ENCODE data around the gene XCR1. TPM values are rescaled to one million over a fixed set of nuclear protein-coding genes. Genes with fewer than 3 reads are reported as not detected.

XCR1 gene
- total RNA-seq, 1 experiment from 2014 or later, result not detected

DNA sequence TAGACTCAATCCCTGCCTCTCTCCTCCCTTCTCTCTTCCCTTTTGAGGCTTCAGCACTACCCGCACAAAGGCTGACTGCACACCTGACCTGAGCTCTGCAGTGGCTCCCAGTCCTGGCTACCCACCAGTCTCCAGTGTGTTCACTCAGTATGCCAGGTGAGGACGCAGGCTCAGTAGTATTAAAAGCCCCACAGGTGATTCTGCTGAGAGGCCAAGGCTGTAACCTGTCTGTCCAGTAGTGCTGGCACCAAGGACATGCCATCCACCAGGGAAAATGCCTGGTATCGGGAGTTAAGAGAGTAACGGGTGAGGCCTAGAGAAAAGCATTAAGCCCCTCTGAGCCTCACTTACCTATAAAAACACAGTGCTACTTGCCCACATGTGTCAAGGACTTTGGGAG is 52.6 kb downstream of the XCR1 start:
- H3K9me2 ChIP-seq (ENCODE audit: insufficient read depth), result no peaks in the 10 kb centered on the region
- intact Hi-C loops (cut with micrococcal nuclease), result no loop called here
- H3K9me3 ChIP-seq (ENCODE audit: control insufficient read depth in 1 of 2, insufficient read depth in 1 of 2, low read depth in 1 of 2, low read length in 2 of 2), result no peaks in the 10 kb centered on the region
- no peak for TF ChIP-seq SRF (IDR thresholded peaks at IDR 0.05; ENCODE audit: low read depth)
- no peak for TF ChIP-seq SP1 (IDR thresholded peaks at IDR 0.05; ENCODE audit: low read depth)
- TF ChIP-seq EZH2phosphoT487 (IDR thresholded peaks at IDR 0.05; ENCODE audit: borderline replicate concordance), result no peak
- no peak for TF ChIP-seq POLR2A (IDR thresholded peaks at IDR 0.05; ENCODE audit: borderline replicate concordance, extremely low read depth, insufficient read depth, insufficient read length)
- no peak for TF ChIP-seq EZH2 (IDR thresholded peaks at IDR 0.05)
- TF ChIP-seq ZBTB33 (IDR thresholded peaks at IDR 0.05; ENCODE audit: extremely low read depth, insufficient replicate concordance, low read length), result no peak
- TF ChIP-seq YY1 (IDR thresholded peaks at IDR 0.05; ENCODE audit: extremely low read depth, insufficient replicate concordance, low read depth, low read length), result no peak
- no peak for TF ChIP-seq EGR1 (IDR thresholded peaks at IDR 0.05; ENCODE audit: low read depth)
- no peak for TF ChIP-seq TCF7L2 (IDR thresholded peaks at IDR 0.05; ENCODE audit: borderline replicate concordance, extremely low read depth, insufficient read depth, insufficient read length)
- no peaks in the 10 kb centered on the region for H3K27me3 ChIP-seq (ENCODE audit: insufficient read depth, low read length)
- RAD21 ChIA-PET (ENCODE audit: low non-redundant PET in 1 of 2, low total read pairs in 2 of 2, uncharacterized antibody in 2 of 2, unreplicated experiment in 2 of 2), result no interaction called here
- no peak overlapping the region for H3K9ac ChIP-seq (ENCODE audit: low read length)
- POLR2A ChIA-PET, result no interaction called here
- no peak overlapping the region for H3K4me2 ChIP-seq (ENCODE audit: low read length)
- ATAC-seq (no peak), DNase-seq (ENCODE audit: low read depth, low spot score) (no peak)
- H3K79me2 ChIP-seq (ENCODE audit: insufficient read depth, low read length), result no peaks in the 10 kb centered on the region
- BruUV-seq (replicated peaks), result no TSS peak
- H3K27ac ChIP-seq (ENCODE audit: low read depth, low read length), result no peak overlapping the region
- peaks cover 5 to 13% of the 10 kb centered on the region in 2 experiments; a peak in 3 of 4 replicates for H3K36me3 ChIP-seq (ENCODE audit: control insufficient read depth in 1 of 2, insufficient read depth in 2 of 2, low read length in 2 of 2)
- no peaks in the 10 kb centered on the region for H4K20me1 ChIP-seq (ENCODE audit: insufficient read depth)
- CTCF ChIA-PET, result no interaction called here
- H3K4me3 ChIP-seq (replicated peaks in 1 of 2; ENCODE audit: low read depth in 1 of 2, low read length in 2 of 2), result no peak overlapping the region
- no peaks in the 10 kb centered on the region for H3K4me1 ChIP-seq (ENCODE audit: control insufficient read depth in 1 of 2, insufficient read depth in 2 of 2, low read length in 2 of 2)
- no peak overlapping the region for H2AFZ ChIP-seq (ENCODE audit: low read depth, low read length, poor library complexity, severe bottlenecking)

Measured in HCT116 (cell line).